T-helper 1 cell treated with Interleukin-12 subunit alpha and Interleukin-12 subunit beta and Interleukin-4 antibody, amounts not matched to agents 30 μg/mL and 1 μg/mL, for 36 hours (primary cell): Measurements from ENCODE around the gene MPPED2.

Experiments used
- H3K27ac Mint-ChIP-seq: one replicate; pipeline ENCODE4 v1.8.0; 2021; ENCODE audit warnings: mild to moderate bottlenecking, mixed read lengths
- H3K27me3 Mint-ChIP-seq: one replicate; pipeline ENCODE4 v1.8.0; 2021; ENCODE audit warnings: low read depth, mixed read lengths
- H3K36me3 Mint-ChIP-seq: one replicate; pipeline ENCODE4 v1.8.0; 2021; ENCODE audit warnings: low read depth, mixed read lengths
- H3K4me1 Mint-ChIP-seq: one replicate; pipeline ENCODE4 v1.8.0; 2021; ENCODE audit warnings: low read depth, mixed read lengths
- H3K4me3 Mint-ChIP-seq: one replicate; pipeline ENCODE4 v1.8.0; 2021; ENCODE audit warnings: mild to moderate bottlenecking, moderate library complexity, mixed read lengths
- H3K9me3 Mint-ChIP-seq: one replicate; pipeline ENCODE4 v1.8.0; 2021; ENCODE audit warnings: mixed read lengths

Gene MPPED2

DNA sequence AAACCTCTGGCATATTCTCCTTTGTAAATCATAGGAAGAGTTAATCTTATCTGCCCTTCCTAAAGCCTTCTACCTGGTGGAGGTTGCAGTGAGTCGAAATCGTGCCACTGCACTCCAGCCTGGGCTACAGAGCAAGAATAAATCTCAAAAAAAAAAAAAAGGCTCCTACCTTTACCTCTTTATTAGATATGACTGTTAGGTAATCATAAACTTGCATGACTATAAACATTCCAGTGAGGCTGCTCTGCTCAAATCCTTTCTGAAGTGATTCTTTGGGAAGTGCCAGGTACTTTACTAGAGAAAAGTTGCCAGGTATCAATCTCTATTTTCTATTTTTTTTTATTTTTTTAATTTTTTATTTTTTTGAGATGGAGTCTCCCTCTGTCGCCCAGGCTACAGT lies 59.6 kb downstream of the MPPED2 start:
- H3K4me1 Mint-ChIP-seq, result no peaks in the 10 kb centered on the region
- no peaks in the 10 kb centered on the region for H3K36me3 Mint-ChIP-seq
- no peak overlapping the region for H3K27ac Mint-ChIP-seq
- H3K27me3 Mint-ChIP-seq, result no peaks in the 10 kb centered on the region
- no peak overlapping the region for H3K4me3 Mint-ChIP-seq
- H3K9me3 Mint-ChIP-seq, result no peaks in the 10 kb centered on the region

DNA sequence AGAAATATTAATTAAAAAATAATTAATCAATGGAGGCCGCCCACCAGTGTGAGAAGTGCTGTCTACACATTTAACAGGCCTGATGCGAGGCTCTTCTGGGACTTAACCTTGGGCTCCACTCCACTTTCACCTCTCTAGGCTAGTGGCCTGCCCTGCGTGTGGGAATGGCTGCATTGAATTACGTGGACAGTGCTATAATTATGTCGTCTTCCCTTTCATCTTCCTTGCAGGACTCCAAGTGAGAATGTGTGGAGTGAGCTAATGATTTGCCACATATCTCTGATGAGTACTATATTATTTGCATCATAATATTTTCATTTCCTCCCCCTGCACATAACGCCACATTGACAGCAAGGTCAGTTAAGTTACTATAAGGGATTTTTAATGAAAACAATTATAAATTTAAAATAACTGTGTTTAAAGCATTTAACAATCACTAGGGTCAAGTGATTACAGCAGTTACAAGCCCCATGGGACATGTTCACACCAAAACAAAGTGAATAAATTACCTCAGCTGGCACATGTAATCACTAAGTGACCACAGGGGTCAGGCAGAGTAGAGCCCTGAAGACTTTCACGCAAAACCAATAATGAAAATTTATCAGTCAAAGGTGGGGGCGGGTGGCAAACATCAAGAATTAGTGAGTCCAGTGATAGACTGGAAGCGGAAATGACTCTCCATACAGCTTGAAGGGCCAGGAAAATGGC lies 63.5 kb downstream of the MPPED2 start:
- no peaks in the 10 kb centered on the region for H3K27me3 Mint-ChIP-seq
- no peaks in the 10 kb centered on the region for H3K9me3 Mint-ChIP-seq
- no peaks in the 10 kb centered on the region for H3K4me1 Mint-ChIP-seq
- no peak overlapping the region for H3K27ac Mint-ChIP-seq
- H3K4me3 Mint-ChIP-seq, result no peak overlapping the region
- H3K36me3 Mint-ChIP-seq, result no peaks in the 10 kb centered on the region

DNA sequence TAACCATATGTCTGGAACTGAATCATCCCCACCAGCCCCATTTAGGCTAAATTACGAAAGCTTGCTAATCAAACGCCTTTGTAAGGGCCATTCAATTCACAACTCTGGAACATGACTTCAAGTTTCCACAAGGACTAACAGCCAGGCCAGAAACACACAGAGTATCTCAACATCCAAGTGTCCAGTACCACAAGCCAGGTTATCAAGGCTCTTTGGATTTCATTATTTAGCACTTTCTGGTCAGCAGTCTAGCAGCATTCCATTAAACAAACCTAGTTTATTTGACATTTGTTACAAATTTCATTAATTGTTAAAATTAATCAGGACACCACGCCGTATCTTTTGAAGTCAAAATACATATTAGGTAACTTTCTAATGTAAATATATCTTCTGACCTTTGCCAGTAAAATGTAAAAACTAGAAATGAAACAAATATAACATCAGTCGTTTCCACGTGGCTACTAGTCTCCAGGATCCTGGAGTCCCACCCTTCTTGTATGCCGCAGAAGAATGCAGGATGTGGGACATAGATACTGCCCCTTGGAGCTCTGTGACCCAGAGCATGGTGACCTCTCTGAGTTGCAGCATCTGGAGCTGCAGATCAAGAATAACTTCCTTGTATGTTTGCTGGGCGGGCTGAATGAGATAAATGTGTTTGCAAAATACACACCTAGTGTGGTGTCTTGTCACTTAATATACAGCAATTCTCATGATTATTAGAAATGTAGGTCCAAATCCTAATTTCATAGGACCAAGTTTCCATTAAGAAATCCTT lies 64.7 kb downstream of the MPPED2 start:
- no peak overlapping the region for H3K4me3 Mint-ChIP-seq
- no peaks in the 10 kb centered on the region for H3K36me3 Mint-ChIP-seq
- no peaks in the 10 kb centered on the region for H3K4me1 Mint-ChIP-seq
- H3K27ac Mint-ChIP-seq, result no peak overlapping the region
- no peaks in the 10 kb centered on the region for H3K9me3 Mint-ChIP-seq
- H3K27me3 Mint-ChIP-seq, result no peaks in the 10 kb centered on the region

DNA sequence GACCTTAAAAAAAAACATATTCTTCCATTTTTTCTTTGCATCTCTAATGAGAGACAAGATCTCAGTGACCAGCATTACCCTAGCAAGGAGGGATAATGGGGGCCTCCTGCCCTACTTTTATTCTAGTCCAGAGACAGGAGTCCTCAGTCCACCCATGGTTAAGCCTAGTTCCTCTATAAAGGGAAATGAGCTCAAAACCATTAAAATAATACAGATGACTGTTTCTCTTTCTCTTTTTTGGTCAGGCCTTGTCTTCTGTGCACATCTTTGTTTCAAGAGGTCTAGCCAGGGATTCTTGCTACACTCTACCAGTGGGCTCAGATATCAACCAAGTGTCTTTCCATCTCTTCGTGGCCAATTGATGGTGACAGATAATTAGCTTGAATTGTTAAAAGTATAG lies 73.1 kb downstream of the MPPED2 start:
- Mint-ChIP-seq H3K4me3 (no peak overlapping the region), H3K9me3 (no peaks in the 10 kb centered on the region), H3K4me1 (no peaks in the 10 kb centered on the region), H3K36me3 (no peaks in the 10 kb centered on the region), H3K27ac (no peak overlapping the region), H3K27me3 (peaks cover 3% of the 10 kb centered on the region)

DNA sequence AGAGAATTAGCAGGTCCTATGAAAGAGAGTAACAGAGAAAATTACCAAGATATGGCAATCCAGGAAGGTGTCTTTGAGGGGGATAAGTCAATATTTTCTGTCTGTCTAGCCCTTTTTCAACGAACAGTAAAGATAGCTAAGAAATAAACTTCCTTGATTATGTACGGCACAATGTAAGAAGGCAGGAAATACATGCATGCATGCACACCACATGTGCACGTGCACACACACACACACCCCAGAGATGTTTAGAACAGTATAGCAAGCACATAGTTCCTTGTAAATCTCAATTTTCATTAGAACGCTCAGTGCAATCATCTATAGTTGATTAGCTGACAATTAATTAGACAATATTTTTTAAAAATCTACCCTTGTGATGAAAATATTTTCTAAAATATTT lies 74.7 kb downstream of the MPPED2 start:
- Mint-ChIP-seq H3K4me3 (no peak overlapping the region), H3K9me3 (no peaks in the 10 kb centered on the region), H3K36me3 (no peaks in the 10 kb centered on the region), H3K27me3 (peaks cover 3% of the 10 kb centered on the region), H3K4me1 (no peaks in the 10 kb centered on the region), H3K27ac (no peak overlapping the region)

DNA sequence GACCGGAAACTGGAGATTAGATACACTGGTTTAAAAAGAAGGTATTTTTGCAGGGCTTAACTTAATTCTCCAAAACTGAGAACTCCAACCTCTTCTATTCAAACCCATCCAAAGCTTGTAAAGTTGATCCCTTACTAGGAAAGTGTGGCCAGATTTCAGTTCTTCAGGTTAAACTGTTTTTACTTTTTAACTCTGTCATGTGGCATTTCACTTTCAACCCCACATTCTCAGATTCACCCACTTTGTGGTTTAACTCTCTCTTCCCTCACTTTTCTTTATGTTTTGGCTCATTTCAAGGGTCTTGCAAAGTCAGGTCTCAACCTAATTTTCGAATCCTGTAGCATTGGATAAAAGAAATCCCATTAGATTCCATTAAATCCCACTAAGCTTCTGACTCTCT lies 75.4 kb downstream of the MPPED2 start:
- Mint-ChIP-seq H3K27ac (no peak overlapping the region), H3K36me3 (no peaks in the 10 kb centered on the region), H3K4me1 (no peaks in the 10 kb centered on the region), H3K27me3 (peaks cover 3% of the 10 kb centered on the region), H3K9me3 (no peaks in the 10 kb centered on the region), H3K4me3 (no peak overlapping the region)

DNA sequence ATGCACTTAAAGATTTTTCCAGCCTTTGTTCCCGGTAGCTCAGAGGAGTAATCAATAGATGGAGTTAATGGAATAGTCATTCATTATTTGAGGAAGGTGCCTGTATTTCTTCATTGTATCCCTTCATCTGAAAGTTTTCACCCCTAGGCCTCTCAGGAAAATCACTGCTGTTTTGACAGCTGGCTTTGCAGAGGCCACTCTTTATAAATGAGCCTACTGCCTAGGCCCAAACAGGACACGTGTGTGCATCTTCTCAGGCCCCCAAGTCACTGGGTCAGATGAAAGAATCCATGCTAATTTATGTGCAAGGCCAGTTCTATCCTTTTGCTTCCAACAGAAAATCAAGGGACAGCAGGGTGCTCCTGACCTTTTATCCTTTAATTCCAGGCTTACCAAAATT lies 76.8 kb downstream of the MPPED2 start:
- no peaks in the 10 kb centered on the region for H3K36me3 Mint-ChIP-seq
- peaks cover 9% of the 10 kb centered on the region for H3K27me3 Mint-ChIP-seq
- H3K4me1 Mint-ChIP-seq, result no peaks in the 10 kb centered on the region
- H3K4me3 Mint-ChIP-seq, result no peak overlapping the region
- H3K27ac Mint-ChIP-seq, result no peak overlapping the region
- no peaks in the 10 kb centered on the region for H3K9me3 Mint-ChIP-seq

DNA sequence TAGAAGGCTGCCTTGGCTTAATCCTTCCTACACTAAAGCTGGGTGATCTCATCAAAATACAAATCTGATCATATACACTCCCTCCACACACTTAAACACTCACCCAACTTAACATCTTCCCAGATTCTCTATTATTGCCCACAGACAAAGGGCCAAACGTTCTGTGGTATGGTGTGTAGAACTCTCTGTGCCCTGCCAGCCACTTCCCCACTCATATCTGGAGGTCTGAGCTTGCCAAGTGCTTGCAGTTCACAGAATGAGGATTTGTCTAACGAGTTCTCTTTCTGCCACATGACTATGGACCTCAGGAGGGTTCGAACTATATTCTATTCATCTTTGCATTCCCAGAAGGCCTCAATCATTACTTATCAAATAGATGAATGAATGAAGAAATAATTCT lies 77.6 kb downstream of the MPPED2 start:
- no peak overlapping the region for H3K27ac Mint-ChIP-seq
- H3K36me3 Mint-ChIP-seq, result no peaks in the 10 kb centered on the region
- peaks cover 9% of the 10 kb centered on the region for H3K27me3 Mint-ChIP-seq
- no peaks in the 10 kb centered on the region for H3K9me3 Mint-ChIP-seq
- H3K4me1 Mint-ChIP-seq, result no peaks in the 10 kb centered on the region
- H3K4me3 Mint-ChIP-seq, result no peak overlapping the region

DNA sequence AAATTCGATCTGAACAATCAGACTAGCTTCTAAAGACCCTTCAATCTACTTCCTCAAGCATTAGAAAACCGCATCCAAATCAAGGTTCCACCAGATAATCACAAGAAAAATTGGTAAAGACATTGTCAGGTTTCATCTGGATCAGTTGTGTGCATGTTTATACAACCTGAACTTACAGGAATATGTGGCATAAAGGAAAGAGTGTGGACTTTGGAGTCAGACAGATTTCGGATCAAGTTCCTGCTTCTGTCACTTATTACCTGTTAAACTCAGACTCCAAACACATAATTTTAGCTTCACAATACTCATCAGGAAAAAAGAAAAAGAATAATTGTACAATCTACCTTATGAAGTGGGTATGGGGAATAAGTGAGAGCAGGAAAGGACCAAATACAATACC lies 80.5 kb downstream of the MPPED2 start:
- no peak overlapping the region for H3K27ac Mint-ChIP-seq
- H3K27me3 Mint-ChIP-seq, result peaks cover 9% of the 10 kb centered on the region

DNA sequence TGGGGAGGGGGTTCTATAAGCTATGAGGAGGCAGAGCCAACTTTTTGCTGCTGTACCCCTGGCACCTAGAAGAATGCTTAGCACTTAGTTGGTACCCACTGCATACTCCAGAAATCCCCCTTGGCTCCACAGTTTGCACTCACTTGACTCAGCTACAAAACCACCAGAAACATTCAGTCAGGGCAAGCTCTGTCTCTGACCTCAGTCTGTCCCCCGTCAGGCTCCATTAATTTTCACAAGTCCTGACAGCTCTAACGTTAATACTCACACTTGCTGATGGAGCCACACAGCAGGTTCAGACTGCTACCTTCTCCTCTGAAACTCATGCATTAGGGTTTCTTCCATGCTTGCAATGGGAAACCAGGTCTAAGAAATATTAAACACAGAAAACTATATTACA lies 81.7 kb downstream of the MPPED2 start:
- peaks cover 9% of the 10 kb centered on the region for H3K27me3 Mint-ChIP-seq
- H3K4me1 Mint-ChIP-seq, result no peaks in the 10 kb centered on the region
- H3K36me3 Mint-ChIP-seq, result no peaks in the 10 kb centered on the region
- no peak overlapping the region for H3K27ac Mint-ChIP-seq
- no peak overlapping the region for H3K4me3 Mint-ChIP-seq
- no peaks in the 10 kb centered on the region for H3K9me3 Mint-ChIP-seq

More for the DNA sequence above, 80.5 kb downstream of the MPPED2 start:
- no peaks in the 10 kb centered on the region for H3K4me1 Mint-ChIP-seq
- no peak overlapping the region for H3K4me3 Mint-ChIP-seq
- no peaks in the 10 kb centered on the region for H3K9me3 Mint-ChIP-seq
- H3K36me3 Mint-ChIP-seq, result no peaks in the 10 kb centered on the region

DNA sequence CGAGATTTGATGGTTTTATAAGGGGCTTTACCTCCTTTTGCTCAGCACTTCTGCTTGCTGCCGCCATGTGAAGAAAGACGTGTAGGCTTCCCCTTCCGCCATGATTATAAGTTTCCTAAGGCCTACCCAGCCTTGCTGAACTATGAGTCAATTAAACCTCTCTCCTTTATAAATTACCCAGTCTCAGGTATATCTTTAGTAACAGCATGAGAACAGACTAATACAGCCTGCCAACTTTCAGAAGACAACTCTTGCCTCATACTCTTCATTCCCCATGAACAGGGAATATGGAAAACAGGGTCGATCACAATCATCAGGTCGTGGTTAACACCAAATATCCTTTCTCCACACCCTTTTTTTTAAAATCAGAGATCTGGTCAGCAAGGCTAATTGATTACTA lies 83.0 kb downstream of the MPPED2 start:
- H3K27ac Mint-ChIP-seq, result no peak overlapping the region
- H3K4me1 Mint-ChIP-seq, result no peaks in the 10 kb centered on the region
- peaks cover 6% of the 10 kb centered on the region for H3K27me3 Mint-ChIP-seq
- no peaks in the 10 kb centered on the region for H3K36me3 Mint-ChIP-seq
- no peaks in the 10 kb centered on the region for H3K9me3 Mint-ChIP-seq
- H3K4me3 Mint-ChIP-seq, result no peak overlapping the region

DNA sequence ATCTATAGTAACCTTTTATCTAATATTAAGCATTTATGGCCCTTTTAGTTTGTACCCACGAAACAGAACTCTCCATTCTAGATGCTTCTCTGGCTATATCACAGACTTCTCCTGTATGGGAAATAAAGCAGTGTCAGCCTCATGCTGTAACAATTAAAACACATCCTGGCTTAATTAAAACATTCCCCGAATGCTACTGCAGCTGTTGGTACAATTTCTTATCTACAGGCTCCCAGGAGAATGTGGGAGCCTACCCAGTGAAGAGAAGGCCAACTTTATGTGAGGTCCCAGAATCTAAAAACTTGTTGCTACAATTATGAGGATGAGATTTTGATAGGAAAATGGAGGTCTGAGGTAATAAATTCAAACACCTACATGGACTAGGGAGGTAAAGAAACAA lies 83.8 kb downstream of the MPPED2 start:
- H3K4me1 Mint-ChIP-seq, result no peaks in the 10 kb centered on the region
- no peak overlapping the region for H3K4me3 Mint-ChIP-seq

DNA sequence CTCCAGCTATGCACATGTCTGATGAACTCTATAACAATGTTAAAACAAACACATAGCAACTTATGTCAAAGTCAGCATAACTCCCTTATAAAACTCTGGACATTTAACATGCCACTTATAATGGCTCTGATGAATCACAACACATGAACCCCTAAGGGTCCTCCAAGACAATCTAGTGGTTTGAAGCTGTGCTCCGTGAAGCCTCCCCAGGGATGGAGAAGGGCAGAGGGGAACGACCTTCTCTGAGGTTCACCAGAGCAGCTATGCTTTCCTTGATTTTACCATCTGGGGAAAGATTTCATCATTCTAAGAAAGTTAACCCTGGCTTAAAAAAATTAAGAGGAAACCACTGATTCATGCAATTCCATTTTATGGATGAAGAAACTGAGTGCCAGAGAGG lies 84.4 kb downstream of the MPPED2 start:
- H3K4me3 Mint-ChIP-seq, result no peak overlapping the region
- no peaks in the 10 kb centered on the region for H3K4me1 Mint-ChIP-seq
- no peaks in the 10 kb centered on the region for H3K36me3 Mint-ChIP-seq
- H3K27me3 Mint-ChIP-seq, result peaks cover 6% of the 10 kb centered on the region
- no peaks in the 10 kb centered on the region for H3K9me3 Mint-ChIP-seq
- H3K27ac Mint-ChIP-seq, result no peak overlapping the region

More for the DNA sequence above, 83.8 kb downstream of the MPPED2 start:
- Mint-ChIP-seq H3K9me3 (no peaks in the 10 kb centered on the region), H3K36me3 (no peaks in the 10 kb centered on the region), H3K27me3 (peaks cover 6% of the 10 kb centered on the region), H3K27ac (no peak overlapping the region)

DNA sequence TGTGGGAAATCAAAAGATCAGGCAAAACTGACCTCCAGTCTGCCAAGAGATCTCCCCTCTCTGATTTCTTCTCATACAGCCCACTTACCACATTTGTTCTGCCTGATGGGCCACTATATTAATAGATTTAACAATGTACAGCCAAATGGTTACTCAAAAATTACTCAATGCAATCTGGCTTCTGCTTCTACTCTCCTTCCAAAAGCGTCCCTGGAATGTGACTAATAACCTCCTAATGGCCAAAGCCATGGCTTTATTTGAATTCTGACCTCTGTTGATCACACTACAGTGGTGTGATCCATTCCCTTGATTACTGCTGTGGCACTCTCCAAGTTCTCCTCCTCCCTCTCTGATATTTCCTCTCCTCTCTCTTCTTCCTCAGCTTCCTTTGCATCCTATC lies 86.2 kb downstream of the MPPED2 start:
- Mint-ChIP-seq H3K36me3 (no peaks in the 10 kb centered on the region), H3K9me3 (no peaks in the 10 kb centered on the region), H3K27me3 (no peaks in the 10 kb centered on the region), H3K4me1 (no peaks in the 10 kb centered on the region), H3K27ac (no peak overlapping the region), H3K4me3 (no peak overlapping the region)

DNA sequence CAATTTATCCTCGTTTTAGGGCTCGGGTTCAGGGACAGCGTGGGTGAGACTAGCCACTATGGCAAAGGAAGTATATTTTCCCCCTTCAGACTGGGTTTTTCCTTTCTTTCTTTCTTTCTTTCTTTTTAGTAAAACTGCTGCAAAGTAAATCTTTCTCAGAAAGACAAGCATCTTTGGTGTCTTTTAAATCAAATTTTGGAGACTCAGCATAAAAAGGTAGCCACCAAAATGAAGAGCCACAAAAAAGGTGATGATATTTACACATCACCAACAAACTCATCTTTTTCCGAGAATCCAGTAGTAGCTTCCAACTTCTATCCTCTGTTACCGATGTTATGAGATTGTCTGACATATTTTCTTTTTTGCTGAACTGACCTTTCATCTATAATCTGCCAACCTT lies 88.6 kb downstream of the MPPED2 start:
- Mint-ChIP-seq H3K27me3 (no peaks in the 10 kb centered on the region), H3K27ac (no peak overlapping the region), H3K4me3 (no peak overlapping the region), H3K9me3 (no peaks in the 10 kb centered on the region), H3K36me3 (no peaks in the 10 kb centered on the region), H3K4me1 (no peaks in the 10 kb centered on the region)
